CD4-positive, alpha-beta T cell (primary cell): ENCODE data around the gene TNS1. TPM values are rescaled to one million over a fixed set of nuclear protein-coding genes. Genes with fewer than 3 reads are reported as not detected.

ENCODE experiments used
- ATAC-seq: fragments of 200-7000 bp; cut with Tn5 transposase; one replicate; pipeline ENCODE4 v1.10.0; 2022; ENCODE audit warnings: mild to moderate bottlenecking; ENCODE audit not compliant: poor library complexity
- CTCF ChIA-PET: fragments of 350-600 bp; sonication (Branson Sonifier 250); formaldehyde crosslinking; loops from one replicate; lab custom pipeline; 2021; ENCODE audit warnings: antibody characterized with exemption, inconsistent platforms; lab: Charles Lee
- POLR2A ChIA-PET: fragments of 350-600 bp; sonication (Branson Sonifier 250); formaldehyde crosslinking; loops from one replicate; lab custom pipeline; 2021; ENCODE audit warnings: antibody characterized with exemption, inconsistent platforms; lab: Charles Lee
- DNase-seq, 14 experiments: peaks; one replicate each; pipeline ENCODE4 v3.0.0-alpha.2; 2013 to 2020; ENCODE audit warnings: mixed read lengths in 2 of 14
- H3K27ac ChIP-seq, 2 donors: one replicate each; pipeline versions ENCODE4 v1.5.1 to v1.7.0; 2013; ENCODE audit warnings: low read length in 2 of 2, low read depth in 1 of 2, mild to moderate bottlenecking in 1 of 2
- H3K27me3 ChIP-seq, 2 experiments: 1 replicate in 1 of 2; 2 replicates in 1 of 2; pipeline versions ENCODE4 v1.6.1 to v1.7.0; 2013; ENCODE audit warnings: low read length in 2 of 2, control low read depth in 1 of 2, mild to moderate bottlenecking in 1 of 2, moderate library complexity in 1 of 2; ENCODE audit not compliant: insufficient read depth in 2 of 2, control insufficient read depth in 1 of 2
- H3K36me3 ChIP-seq: one replicate; pipeline ENCODE4 v1.6.1; 2013; ENCODE audit warnings: low read length, control low read depth; ENCODE audit not compliant: insufficient read depth
- H3K4me1 ChIP-seq: one replicate; pipeline ENCODE4 v1.6.1; 2013; ENCODE audit warnings: low read length, control low read depth; ENCODE audit not compliant: insufficient read depth
- H3K4me3 ChIP-seq: one replicate; pipeline ENCODE4 v1.5.1; 2013; ENCODE audit warnings: mild to moderate bottlenecking, low read length, moderate library complexity
- H3K9me3 ChIP-seq, 2 experiments: 1 replicate in 1 of 2; 2 replicates in 1 of 2; pipeline versions ENCODE4 v1.6.1 to v1.7.0; 2013; ENCODE audit warnings: low read length in 2 of 2, mild to moderate bottlenecking in 2 of 2, control low read depth in 1 of 2, moderate library complexity in 1 of 2; ENCODE audit not compliant: control insufficient read depth in 1 of 2, insufficient read depth in 1 of 2
- H3K27ac Mint-ChIP-seq: one replicate; pipeline ENCODE4 v1.8.0; 2020; ENCODE audit warnings: mixed read lengths
- H3K27me3 Mint-ChIP-seq: one replicate; pipeline ENCODE4 v1.8.0; 2021; ENCODE audit warnings: mixed read lengths
- H3K36me3 Mint-ChIP-seq: one replicate; pipeline ENCODE4 v1.8.0; 2021; ENCODE audit warnings: low read depth, mixed read lengths
- H3K4me1 Mint-ChIP-seq: one replicate; pipeline ENCODE4 v1.8.0; 2021; ENCODE audit warnings: low read depth, mixed read lengths
- H3K4me3 Mint-ChIP-seq: one replicate; pipeline ENCODE4 v1.8.0; 2020; ENCODE audit warnings: mild to moderate bottlenecking, mixed read lengths
- H3K9me3 Mint-ChIP-seq: one replicate; pipeline ENCODE4 v1.8.0; 2020; ENCODE audit warnings: mixed read lengths
- intact Hi-C, 2 experiments: fragments of 100-400 bp; cut with DNase I in 1 of 2; cut with micrococcal nuclease in 1 of 2; formaldehyde crosslinking; loops; one replicate each; pipeline versions ENCODE4 v1.15.1 to v1.9.0; 2023 to 2025; cut with DNase I, micrococcal nuclease
- total RNA-seq, 174 experiments: library from RNA in 2 of 174; stranded (reverse) in 2 of 174; gene quantifications; one replicate each; pipeline ENCODE4 v1.2.3 and lab custom pipeline; 2021 to 2026
- TF ChIP-seq, protein P1 (sequence below): fragments of 200-600 bp; IDR thresholded peaks from one replicate; pipeline ENCODE4 v1.8.0; 2022; ENCODE audit warnings: antibody characterized with exemption, mild to moderate bottlenecking

The TNS1 gene
- total RNA-seq, 2 experiments from 2014 or later, result 0.25 to 0.34 TPM

DNA sequence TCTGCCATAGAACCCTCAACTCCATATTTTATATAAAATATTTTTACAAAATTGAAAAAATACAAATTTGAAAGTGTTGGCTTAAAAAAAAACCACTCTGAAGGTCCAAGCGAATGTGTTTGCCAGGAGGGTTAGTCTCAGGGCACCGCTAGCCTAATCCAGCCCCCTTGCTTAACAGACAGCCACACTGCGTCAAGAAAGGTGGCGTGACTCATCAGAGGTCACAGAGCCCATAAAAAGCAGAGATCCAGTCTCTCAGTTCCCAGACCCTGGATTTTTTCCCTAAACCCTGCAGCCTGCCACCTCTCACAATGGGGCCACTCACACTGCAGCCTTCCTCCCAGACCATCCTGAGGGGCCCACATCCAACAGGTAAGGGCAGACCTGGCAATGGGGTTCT, 3.9 kb upstream of the TNS1 start:
- ATAC-seq (no peak), DNase-seq (no peak)
- no peaks in the 10 kb centered on the region for H3K9me3 ChIP-seq

DNA sequence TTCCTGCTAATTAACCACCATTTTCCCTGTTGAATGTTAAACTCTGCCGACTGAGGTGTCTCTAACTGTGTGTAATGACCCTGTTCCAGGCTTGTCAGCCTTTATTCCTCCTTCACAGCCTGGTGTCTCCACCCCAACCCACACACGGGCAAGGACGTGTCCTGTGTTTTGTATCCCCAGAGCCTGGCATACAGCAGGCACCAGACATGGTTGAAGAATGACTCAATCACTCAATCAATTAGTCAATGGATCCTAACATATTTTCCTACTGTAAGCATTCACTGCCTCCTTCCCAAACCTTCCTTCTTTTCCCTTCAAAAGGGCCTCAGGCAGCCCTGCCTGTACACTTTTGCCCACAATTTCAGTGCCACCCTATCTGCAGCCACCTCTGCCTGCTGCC, 2.7 kb upstream of the TNS1 start:
- no peaks in the 10 kb centered on the region for H3K36me3 Mint-ChIP-seq
- no peak overlapping the region for H3K27ac Mint-ChIP-seq
- intact Hi-C loops, result no loop called here
- H3K4me3 ChIP-seq, result no peak overlapping the region
- peaks cover 4% of the 10 kb centered on the region for H3K4me1 Mint-ChIP-seq
- TF ChIP-seq, protein P1, sequence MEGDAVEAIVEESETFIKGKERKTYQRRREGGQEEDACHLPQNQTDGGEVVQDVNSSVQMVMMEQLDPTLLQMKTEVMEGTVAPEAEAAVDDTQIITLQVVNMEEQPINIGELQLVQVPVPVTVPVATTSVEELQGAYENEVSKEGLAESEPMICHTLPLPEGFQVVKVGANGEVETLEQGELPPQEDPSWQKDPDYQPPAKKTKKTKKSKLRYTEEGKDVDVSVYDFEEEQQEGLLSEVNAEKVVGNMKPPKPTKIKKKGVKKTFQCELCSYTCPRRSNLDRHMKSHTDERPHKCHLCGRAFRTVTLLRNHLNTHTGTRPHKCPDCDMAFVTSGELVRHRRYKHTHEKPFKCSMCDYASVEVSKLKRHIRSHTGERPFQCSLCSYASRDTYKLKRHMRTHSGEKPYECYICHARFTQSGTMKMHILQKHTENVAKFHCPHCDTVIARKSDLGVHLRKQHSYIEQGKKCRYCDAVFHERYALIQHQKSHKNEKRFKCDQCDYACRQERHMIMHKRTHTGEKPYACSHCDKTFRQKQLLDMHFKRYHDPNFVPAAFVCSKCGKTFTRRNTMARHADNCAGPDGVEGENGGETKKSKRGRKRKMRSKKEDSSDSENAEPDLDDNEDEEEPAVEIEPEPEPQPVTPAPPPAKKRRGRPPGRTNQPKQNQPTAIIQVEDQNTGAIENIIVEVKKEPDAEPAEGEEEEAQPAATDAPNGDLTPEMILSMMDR, result no peak
- H3K27me3 Mint-ChIP-seq, result peaks cover 25% of the 10 kb centered on the region
- no peaks in the 10 kb centered on the region for H3K36me3 ChIP-seq
- H3K9me3 Mint-ChIP-seq, result no peaks in the 10 kb centered on the region
- H3K9me3 ChIP-seq, result no peaks in the 10 kb centered on the region
- H3K4me1 ChIP-seq, result peaks cover 5% of the 10 kb centered on the region
- no peak overlapping the region for H3K4me3 Mint-ChIP-seq
- CTCF ChIA-PET, result no interaction called here
- POLR2A ChIA-PET, result no interaction called here
- ATAC-seq (no peak), DNase-seq (no peak)
- peaks cover 4 to 12% of the 10 kb centered on the region in 2 experiments for H3K27me3 ChIP-seq
- H3K27ac ChIP-seq, result no peak overlapping the region

More for the DNA sequence above, 3.9 kb upstream of the TNS1 start:
- Histone ChIP-seq H3K4me1 (peaks cover 11% of the 10 kb centered on the region), H3K36me3 (no peaks in the 10 kb centered on the region), H3K27me3 (peaks cover 16 to 25% of the 10 kb centered on the region in 2 experiments), H3K27ac (no peak overlapping the region), H3K4me3 (no peak overlapping the region)
- no peaks in the 10 kb centered on the region for H3K9me3 Mint-ChIP-seq
- intact Hi-C loops, result no loop called here
- H3K27me3 Mint-ChIP-seq, result peaks cover 38% of the 10 kb centered on the region
- peaks cover 4% of the 10 kb centered on the region for H3K4me1 Mint-ChIP-seq
- no peak overlapping the region for H3K27ac Mint-ChIP-seq
- ChIA-PET CTCF (no interaction called here), POLR2A (no interaction called here)
- TF ChIP-seq, protein P1, result no peak
- no peak overlapping the region for H3K4me3 Mint-ChIP-seq
- H3K36me3 Mint-ChIP-seq, result no peaks in the 10 kb centered on the region

DNA sequence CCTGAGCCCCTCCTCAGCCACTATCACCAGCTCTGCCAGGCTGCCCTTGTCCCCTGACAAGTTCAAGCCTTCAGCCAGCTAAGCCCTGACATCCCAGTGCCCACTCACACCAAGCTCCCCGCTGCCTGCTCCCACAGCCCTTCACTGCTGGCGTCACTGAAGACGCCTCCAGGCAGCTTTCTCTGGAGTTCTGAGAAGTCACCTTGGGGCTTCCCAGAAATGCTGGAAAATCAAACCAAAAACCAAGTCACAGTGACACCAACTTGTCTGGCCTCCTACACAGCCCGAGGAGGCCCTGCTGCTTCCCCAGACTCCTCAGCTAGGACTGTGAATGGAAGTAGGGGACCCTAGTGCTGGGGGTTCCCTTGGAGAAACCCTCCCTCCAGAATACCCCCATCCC, 2.2 kb upstream of the TNS1 start:
- POLR2A ChIA-PET, result no interaction called here
- H3K27me3 Mint-ChIP-seq, result peaks cover 25% of the 10 kb centered on the region

More for the DNA sequence above, 2.2 kb upstream of the TNS1 start:
- Mint-ChIP-seq H3K9me3 (no peaks in the 10 kb centered on the region), H3K36me3 (no peaks in the 10 kb centered on the region), H3K4me3 (no peak overlapping the region), H3K27ac (no peak overlapping the region), H3K4me1 (peaks cover 4% of the 10 kb centered on the region)
- no peaks in the 10 kb centered on the region for H3K36me3 ChIP-seq
- CTCF ChIA-PET, result no interaction called here
- no peak overlapping the region for H3K27ac ChIP-seq
- no peak overlapping the region for H3K4me3 ChIP-seq
- H3K4me1 ChIP-seq, result peaks cover 5% of the 10 kb centered on the region
- DNase-seq (no peak), ATAC-seq (no peak)
- peaks cover 4 to 12% of the 10 kb centered on the region in 2 experiments for H3K27me3 ChIP-seq
- H3K9me3 ChIP-seq, result no peaks in the 10 kb centered on the region
- TF ChIP-seq, protein P1, result no peak
- intact Hi-C loops, result no loop called here
